ENCODE measurements around the gene CARTPT. TPM values are rescaled to one million over a fixed set of nuclear protein-coding genes. Genes with fewer than 3 reads are reported as not detected.

The CARTPT gene
- total RNA-seq, 1 donor from 2014 or later = not detected

Other genes starting within 250 kb of the CARTPT start
- gene MCCC2, start 131.9 kb upstream of the CARTPT start, total RNA-seq = 121 TPM